ENCODE measurements around the gene DACH1.

- TF ChIP-seq, protein P1, sequence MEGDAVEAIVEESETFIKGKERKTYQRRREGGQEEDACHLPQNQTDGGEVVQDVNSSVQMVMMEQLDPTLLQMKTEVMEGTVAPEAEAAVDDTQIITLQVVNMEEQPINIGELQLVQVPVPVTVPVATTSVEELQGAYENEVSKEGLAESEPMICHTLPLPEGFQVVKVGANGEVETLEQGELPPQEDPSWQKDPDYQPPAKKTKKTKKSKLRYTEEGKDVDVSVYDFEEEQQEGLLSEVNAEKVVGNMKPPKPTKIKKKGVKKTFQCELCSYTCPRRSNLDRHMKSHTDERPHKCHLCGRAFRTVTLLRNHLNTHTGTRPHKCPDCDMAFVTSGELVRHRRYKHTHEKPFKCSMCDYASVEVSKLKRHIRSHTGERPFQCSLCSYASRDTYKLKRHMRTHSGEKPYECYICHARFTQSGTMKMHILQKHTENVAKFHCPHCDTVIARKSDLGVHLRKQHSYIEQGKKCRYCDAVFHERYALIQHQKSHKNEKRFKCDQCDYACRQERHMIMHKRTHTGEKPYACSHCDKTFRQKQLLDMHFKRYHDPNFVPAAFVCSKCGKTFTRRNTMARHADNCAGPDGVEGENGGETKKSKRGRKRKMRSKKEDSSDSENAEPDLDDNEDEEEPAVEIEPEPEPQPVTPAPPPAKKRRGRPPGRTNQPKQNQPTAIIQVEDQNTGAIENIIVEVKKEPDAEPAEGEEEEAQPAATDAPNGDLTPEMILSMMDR (conservative IDR thresholded peaks at IDR 0.05) = no peak
- no peak for TF ChIP-seq ZFX (IDR thresholded peaks at IDR 0.05)
Observed at GRCh38 chr13:71619096-71619495, 247.9 kb downstream of the DACH1 start.
